ENCODE results near the gene NDUFS5.
"Not testable (repeated sequence)": the region's sequence is repeated elsewhere in the genome, so short reads cannot be mapped to it uniquely, and the experiment has no call there.

- not testable (repeated sequence) for TF ChIP-seq CTCF, POLR2A (IDR thresholded peaks at IDR 0.05)
Observed at GRCh38 chr1:39020494-39020893, 5.7 kb upstream of the NDUFS5 start.

Measured in body of pancreas (tissue), 4 donors.